ENCODE data around the gene RAD50.

DNA sequence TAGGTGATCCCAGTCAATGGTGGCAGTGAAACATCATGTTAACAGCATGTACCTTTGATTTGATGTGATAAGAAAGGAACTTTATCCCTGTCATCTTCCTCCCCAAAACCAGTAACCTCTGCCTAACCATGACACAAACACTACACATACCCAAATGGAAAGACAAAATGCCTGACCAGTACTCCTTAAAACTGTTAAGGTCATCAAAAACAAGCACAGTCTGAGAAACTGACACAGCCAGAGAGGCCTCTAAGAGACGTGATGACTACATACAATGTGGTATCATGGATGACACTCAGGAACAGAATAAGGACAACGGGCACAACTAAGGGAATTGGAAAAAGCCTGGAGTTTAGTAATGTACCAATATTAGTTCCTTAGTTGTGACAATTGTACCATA lies 9.5 kb upstream of the RAD50 start:
- TF ChIP-seq, protein P1, sequence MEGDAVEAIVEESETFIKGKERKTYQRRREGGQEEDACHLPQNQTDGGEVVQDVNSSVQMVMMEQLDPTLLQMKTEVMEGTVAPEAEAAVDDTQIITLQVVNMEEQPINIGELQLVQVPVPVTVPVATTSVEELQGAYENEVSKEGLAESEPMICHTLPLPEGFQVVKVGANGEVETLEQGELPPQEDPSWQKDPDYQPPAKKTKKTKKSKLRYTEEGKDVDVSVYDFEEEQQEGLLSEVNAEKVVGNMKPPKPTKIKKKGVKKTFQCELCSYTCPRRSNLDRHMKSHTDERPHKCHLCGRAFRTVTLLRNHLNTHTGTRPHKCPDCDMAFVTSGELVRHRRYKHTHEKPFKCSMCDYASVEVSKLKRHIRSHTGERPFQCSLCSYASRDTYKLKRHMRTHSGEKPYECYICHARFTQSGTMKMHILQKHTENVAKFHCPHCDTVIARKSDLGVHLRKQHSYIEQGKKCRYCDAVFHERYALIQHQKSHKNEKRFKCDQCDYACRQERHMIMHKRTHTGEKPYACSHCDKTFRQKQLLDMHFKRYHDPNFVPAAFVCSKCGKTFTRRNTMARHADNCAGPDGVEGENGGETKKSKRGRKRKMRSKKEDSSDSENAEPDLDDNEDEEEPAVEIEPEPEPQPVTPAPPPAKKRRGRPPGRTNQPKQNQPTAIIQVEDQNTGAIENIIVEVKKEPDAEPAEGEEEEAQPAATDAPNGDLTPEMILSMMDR (IDR thresholded peaks at IDR 0.05): no peak
- TF ChIP-seq POLR2A (IDR thresholded peaks at IDR 0.05): no peak

Measured in adrenal gland (tissue), 5 donors.